ENCODE data around the gene HBM.
"Not testable (repeated sequence)": the region's sequence is repeated elsewhere in the genome, so short reads cannot be mapped to it uniquely, and the experiment has no call there.

HBM gene

DNA sequence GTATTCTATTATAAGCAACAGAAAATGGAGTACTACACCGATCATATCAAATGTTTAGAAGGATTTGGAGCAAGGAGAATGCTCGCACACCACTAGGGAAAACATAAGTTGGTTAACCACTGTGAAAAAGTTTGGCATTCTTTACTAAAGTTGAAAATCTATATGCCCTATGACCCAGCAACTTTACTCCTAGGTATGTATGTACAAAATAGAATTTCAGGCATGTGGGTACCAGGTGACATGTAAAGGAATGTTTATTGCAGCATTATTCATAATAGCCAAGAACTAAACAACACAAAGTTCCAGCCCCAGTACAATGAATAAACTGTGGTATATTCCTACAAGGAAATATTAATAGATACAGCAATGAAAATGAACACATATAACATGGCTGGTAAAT, 19.1 kb upstream of the HBM start:
- DNase-seq (ENCODE audit: low spot score), result no peak

DNA sequence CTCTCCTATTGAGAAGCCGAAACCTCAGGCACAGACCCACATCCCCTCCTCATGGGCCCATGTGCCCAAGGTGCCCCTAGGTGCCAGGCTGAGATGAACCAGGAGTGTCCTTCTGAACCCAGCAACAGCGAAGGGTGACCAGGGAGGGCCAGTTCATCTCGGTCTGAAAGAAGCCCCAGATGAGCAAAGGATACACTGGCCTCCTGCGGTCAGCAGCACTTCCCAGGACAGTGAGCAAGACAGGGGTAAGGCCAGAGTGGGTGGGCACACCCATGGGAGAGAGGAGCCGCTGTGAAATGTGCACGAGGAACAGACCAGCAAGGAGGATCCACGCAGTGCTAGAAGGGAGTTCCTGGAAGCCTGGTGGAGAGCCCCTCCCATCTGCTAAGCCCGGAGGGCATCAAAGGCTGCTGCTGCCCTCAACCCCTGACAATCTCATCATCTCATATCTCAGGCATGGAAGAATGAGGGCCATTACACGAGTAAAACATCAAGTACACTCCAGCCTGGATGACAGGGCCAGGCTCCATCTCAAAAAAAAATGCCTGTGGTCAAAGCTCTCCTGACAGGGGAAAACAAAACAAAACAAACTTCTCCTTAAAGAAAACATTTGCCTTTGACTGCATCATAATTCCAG, 16.6 kb upstream of the HBM start:
- no peak for DNase-seq (ENCODE audit: low spot score)

DNA sequence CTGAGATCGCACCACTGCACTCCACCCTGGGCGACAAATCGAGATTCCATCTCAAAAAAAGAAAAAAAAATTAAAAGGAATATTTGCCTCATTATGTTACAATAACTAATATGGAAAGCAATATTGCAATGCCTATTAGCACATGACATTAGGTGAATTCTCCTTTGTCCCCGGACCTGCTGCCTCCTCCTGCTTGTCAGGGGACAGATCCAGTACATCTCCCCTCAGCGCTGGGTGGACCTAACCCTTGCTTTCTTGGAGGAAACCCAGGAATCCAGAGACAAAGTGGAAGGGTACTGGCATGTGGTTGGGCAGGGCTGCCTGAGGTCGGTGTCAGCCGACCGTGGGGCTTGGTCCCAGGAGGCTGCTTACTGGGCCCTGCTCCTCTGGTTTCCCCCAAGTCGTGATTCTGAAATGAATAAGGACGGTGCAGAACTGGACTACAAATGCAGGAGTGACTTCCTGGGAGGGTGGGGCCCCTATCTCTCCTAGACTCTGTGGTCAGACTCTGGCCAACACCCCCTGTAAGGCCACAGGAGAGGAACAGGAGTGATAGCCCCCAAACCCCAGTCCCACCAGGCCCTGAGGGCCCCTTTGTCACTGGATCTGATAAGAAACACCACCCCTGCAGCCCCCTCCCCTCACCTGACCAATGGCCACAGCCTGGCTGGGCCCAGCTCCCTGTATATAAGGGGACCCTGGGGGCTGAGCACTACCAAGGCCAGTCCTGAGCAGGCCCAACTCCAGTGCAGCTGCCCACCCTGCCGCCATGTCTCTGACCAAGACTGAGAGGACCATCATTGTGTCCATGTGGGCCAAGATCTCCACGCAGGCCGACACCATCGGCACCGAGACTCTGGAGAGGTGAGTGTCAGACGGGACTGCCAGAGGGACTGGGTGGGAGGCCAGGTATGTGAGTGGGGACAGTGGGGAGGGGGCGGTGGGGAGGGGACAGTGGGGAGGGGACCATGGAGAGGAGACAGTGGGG, 13.3 kb upstream of the HBM start, which contains the start of gene HBZ:
TSS of gene HBZ (plus strand) at position 504 of the 988 bp plus-strand sequence. CDS start at position 770, 266 bp downstream.
- DNase-seq (ENCODE audit: low spot score), result no peak

DNA sequence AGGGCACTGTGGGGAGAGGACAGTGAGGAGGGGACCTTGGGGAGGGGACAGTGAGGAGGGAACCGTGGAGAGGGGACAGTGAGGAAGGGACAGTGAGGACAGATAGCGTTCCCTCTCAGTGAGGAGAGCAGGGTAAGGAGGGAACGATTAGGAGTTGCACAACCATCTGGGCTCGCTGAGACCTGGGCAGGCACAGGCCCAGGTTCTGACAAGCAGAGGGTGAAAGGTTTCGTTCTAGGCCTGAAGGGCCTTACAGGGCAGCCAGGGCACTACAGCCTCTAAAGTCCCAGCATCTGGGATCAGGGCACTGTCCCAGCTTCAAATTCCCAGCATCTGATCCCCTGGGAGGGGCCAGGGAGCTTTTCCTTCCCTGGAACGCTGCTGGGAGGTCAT, 12.7 kb upstream of the HBM start:
- DNase-seq (ENCODE audit: low spot score), result not testable (repeated sequence)

DNA sequence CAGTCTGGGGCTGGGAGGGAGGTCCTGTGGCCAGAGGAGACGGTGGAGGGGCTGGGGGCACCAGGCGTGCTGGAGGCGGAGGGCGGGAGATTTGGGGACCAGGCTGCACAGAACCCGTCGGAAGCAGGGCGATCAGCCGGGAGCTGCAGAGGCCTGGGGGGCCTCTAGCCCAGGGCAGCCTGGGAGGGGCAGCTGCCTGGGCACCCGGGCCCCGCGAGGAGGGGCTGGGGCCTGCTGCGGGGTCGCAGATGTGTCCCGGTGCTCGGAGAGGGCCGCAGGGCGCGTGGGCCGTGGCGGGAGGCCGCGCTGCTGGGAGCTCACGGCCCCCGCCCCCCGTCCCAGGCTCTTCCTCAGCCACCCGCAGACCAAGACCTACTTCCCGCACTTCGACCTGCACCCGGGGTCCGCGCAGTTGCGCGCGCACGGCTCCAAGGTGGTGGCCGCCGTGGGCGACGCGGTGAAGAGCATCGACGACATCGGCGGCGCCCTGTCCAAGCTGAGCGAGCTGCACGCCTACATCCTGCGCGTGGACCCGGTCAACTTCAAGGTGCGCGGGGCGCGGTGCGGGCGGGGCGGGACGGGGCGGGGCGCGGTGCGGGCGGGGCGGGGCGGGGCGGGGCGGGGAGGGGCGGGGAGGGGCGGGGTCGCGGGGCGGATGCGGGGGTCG, 12.1 kb upstream of the HBM start:
- not testable (repeated sequence) for DNase-seq (ENCODE audit: low spot score)

DNA sequence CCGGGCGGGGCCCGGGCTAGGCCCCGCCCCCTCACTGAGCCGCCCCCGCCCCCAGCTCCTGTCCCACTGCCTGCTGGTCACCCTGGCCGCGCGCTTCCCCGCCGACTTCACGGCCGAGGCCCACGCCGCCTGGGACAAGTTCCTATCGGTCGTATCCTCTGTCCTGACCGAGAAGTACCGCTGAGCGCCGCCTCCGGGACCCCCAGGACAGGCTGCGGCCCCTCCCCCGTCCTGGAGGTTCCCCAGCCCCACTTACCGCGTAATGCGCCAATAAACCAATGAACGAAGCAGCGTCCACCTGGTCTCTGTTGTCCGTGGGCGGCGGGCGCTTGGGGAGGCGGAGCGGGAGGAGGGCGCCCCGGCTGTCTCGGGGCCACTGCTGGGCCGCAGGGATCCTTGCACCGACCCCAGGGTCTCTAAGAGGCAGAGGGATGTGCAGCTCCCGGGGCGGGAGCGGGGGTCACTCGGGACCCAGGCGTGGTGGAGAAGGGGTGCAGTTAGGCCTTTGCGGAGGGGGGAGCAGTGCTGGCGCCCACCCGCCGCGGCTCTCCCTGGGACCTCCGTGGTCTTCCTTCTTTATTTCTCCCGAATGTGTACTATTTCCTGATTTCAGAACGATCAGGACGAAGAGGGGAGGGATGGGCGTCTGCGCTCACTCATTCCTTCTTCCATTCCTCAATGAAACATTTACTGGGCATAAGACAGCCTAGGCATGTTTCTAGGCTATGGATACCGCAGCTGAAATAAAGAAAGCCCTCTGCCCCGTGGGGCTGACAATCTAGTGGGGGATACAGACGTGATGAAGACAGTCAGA, 11.4 kb upstream of the HBM start:
- DNase-seq (ENCODE audit: low spot score), result no peak

DNA sequence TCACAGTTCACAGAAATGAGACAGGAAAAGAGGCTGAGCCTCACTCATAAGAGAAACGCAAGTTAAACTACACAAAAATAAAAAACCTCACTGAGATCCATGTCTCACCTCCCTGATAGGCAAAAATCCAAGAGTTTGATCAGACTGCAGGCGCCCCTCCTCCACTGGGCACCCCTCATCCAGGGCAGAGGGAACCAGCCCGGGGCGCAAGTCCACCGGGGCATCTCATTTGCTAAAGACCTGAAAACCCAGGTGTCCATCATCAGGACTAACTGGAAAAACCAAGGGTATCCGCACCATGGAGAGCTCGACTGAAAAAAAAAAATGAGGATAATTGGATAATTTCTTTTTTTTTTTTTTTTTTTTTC, 10.8 kb upstream of the HBM start:
- DNase-seq (ENCODE audit: low spot score), result no peak

DNA sequence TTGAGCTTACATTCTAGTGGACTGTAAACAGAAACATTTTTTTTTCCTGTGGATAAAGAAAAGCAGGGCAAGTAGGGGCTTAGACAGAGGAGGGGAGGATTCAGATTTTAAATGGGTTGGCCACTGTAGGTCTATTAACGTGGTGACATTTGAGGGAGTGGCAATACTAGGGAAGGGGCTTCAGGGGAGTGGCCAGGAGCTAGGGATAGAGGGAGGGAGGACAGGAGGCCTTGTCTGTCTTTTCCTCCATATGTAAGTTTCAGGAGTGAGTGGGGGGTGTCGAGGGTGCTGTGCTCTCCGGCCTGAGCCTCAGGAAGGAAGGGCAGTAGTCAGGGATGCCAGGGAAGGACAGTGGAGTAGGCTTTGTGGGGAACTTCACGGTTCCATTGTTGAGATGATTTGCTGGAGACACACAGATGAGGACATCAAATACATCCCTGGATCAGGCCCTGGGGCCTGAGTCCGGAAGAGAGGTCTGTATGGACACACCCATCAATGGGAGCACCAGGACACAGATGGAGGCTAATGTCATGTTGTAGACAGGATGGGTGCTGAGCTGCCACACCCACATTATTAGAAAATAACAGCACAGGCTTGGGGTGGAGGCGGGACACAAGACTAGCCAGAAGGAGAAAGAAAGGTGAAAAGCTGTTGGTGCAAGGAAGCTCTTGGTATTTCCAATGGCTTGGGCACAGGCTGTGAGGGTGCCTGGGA, 6.5 kb upstream of the HBM start:
- no peak for DNase-seq (ENCODE audit: low spot score)

DNA sequence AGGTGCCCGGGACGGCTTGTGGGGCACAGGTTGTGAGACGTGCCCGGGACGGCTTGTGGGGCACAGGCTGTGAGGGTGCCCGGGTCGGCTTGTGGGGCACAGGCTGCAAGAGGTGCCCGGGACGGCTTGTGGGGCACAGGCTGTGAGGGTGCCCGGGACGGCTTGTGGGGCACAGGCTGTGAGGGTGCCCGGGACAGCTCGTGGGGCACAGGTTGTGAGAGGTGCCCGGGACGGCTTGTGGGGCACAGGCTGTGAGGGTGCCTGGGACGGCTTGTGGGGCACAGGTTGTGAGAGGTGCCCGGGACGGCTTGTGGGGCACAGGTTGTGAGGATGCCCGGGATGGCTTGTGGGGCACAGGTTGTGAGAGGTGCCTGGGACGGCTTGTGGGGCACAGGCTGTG, 5.5 kb upstream of the HBM start:
- DNase-seq (ENCODE audit: low spot score), result not testable (repeated sequence)

DNA sequence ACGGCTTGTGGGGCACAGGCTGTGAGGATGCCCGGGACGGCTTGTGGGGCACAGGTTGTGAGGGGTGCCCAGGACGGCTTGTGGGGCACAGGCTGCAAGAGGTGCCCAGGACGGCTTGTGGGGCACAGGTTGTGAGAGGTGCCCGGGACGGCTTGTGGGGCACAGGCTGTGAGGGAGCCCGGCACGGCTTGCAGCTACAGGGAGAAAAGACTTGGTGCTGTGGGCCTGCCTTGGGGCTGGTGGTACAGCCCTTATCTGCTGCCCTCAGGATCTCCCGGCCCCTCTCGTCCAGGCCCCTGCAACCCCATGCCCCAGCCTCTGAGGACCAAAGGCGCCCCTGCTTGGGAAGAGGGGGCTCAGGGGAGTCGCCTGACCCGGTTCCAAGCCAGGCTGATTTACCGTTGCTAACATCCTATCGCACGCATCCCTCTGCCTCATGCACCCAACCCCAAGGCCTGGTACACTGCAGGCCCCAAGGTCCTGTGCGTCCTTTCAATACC, 5.0 kb upstream of the HBM start:
- DNase-seq (ENCODE audit: low spot score), result no peak

DNA sequence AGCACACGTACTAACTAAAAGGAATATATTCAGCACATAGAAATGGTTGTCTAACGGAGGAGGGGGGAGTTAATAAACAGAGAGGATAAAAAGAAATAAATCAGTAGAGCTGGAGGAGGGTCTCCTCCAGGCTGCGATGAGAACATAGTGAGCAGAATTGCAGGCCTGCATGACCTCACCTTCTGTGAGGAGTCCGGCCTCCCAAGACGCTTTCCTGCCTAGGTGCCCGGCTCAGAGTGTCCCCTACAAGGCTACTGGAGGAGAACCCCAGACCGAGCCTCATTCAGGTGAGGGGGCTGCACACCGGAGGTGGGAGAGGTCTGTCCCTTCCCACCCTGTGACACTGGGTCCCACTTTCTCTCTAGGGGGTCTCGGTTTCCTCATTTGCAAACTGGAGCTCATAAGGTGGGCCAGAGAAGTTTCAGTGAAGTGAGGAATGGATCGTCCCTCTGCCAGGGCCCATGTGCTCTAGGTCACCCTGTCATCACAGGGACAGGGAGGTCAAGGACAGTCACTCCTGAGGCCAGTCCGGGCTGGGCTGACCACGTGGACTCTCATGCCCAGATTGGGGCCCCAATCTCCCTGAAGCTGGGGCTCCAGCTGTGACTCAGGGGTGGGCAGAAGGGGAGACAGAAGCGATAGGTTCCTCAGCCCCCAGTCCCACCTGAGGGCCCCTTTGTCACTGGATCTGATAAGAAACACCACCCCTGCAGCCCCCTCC, 3.3 kb upstream of the HBM start:
- DNase-seq (ENCODE audit: low spot score), result no peak

DNA sequence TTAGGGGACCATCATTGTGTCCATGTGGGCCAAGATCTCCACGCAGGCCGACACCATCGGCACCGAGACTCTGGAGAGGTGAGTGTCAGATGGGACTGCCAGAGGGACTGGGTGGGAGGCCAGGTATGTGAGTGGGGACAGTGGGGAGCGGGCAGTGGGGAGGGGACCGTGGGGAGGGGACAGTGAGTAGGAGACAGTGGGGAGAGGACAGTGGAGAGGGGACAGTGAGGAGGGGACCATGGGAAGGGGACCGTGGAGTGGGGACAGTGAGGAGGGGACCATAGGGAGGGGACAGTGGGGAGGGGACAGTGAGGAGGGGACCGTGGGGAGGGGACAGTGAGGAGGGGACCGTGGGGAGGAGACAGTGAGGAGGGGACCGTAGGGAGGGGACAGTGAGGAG, 2.6 kb upstream of the HBM start:
- not testable (repeated sequence) for DNase-seq (ENCODE audit: low spot score)

DNA sequence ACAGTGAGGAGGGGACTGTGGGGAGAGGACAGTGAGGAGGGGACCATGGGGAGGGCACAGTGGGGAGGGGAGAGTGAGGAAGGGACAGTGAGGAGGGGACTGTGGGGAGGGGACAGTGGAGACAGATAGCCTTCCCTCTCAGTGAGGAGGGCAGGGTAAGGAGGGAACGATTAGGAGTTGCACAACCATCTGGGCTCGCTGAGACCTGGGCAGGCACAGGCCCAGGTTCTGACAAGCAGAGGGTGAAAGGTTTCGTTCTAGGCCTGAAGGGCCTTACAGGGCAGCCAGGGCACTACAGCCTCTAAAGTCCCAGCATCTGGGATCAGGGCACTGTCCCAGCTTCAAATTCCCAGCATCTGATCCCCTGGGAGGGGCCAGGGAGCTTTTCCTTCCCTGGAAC, 2.1 kb upstream of the HBM start:
- DNase-seq (ENCODE audit: low spot score), result not testable (repeated sequence)

DNA sequence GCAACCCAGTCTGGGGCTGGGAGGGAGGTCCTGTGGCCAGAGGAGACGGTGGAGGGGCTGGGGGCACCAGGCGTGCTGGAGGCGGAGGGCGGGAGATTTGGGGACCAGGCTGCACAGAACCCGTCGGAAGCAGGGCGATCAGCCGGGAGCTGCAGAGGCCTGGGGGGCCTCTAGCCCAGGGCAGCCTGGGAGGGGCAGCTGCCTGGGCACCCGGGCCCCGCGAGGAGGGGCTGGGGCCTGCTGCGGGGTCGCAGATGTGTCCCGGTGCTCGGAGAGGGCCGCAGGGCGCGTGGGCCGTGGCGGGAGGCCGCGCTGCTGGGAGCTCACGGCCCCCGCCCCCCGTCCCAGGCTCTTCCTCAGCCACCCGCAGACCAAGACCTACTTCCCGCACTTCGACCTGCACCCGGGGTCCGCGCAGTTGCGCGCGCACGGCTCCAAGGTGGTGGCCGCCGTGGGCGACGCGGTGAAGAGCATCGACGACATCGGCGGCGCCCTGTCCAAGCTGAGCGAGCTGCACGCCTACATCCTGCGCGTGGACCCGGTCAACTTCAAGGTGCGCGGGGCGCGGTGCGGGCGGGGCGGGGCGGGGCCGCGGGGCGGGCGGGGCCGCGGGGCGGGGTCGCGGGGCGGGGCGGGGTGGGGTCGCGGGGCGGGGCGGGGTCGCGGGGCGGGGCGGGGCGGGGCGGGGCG, 1.5 kb upstream of the HBM start:
- DNase-seq (ENCODE audit: low spot score), result not testable (repeated sequence)

DNA sequence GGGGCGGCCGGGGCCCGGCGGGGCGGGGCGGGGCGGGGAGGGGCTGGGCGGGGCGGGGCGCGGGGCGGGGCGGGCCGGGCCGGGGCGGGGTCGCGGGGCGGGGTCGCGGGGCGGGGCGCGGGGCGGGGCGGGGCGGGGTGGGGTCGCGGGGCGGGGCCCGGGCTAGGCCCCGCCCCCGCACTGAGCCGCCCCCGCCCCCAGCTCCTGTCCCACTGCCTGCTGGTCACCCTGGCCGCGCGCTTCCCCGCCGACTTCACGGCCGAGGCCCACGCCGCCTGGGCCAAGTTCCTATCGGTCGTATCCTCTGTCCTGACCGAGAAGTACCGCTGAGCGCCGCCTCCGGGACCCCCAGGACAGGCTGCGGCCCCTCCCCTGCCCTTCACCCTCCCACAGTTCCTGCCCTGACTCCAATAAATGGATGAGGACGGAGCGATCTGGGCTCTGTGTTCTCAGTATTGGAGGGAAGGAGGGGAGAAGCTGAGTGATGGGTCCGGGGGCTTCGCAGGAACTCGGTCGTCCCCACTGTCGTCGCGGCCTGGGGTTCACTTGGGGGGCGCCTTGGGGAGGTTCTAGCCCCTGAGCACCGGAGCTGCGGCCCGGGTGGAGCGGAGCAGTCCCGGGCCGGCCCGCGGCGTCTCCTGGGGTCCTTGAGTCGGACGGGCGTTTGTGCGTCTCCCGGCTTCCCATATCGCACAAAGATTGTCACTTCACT, 795 bp upstream of the HBM start:
- DNase-seq (ENCODE audit: low spot score), result no peak

DNA sequence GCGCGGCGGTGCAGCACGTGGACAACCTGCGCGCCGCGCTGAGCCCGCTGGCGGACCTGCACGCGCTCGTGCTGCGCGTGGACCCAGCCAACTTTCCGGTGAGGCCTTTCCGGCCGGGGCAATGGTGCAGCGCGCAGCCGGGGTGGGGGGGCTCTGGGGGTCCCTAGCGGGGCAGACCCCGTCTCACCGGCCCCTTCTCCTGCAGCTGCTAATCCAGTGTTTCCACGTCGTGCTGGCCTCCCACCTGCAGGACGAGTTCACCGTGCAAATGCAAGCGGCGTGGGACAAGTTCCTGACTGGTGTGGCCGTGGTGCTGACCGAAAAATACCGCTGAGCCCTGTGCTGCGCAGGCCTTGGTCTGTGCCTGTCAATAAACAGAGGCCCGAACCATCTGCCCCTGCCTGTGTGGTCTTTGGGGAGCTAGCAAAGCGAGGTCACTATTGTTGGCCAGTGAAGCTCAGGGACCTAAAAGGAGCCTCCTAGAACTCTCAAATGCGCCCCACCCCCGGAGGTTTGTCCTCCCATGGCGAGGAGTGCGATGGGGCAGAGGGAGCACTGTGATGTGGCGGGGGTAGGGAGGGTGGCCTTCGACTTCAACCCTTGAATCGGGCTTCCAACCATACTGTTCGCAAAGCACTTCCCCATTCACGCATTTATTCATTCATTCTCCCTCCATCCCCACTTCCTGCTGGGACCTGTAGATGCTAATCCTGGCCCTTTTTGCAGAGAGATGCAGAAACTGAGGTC, 770 bp downstream of the HBM start:
- no peak for DNase-seq (ENCODE audit: low spot score)

DNA sequence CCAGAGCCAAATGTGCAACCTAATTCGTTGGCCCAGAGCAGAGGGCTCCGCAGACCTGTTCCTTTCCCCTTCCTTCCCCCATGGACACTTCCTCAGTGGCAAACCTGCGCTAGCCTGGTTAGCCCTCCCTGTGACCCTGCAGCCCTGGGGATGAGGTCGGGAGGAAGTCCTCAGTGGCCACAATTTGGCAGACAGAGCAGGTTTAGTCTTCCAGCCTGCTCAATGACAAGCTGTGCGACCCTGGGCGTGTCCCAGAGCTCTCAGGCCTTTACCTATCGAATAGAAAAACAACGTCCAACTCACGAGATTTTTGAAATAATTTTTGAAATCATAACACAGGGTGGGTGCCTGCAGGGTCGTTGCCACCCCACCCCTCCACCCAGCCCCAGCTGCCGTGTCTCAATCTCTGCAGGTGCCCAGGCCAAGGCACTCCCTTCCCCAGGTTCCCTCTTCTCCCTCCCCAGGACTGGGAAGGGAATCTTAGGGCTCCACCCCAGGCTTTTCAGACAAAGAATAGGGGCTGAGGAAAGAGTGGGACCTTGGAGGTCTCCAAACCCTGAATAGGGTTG, 1.4 kb downstream of the HBM start:
- no peak for DNase-seq (ENCODE audit: low spot score)

DNA sequence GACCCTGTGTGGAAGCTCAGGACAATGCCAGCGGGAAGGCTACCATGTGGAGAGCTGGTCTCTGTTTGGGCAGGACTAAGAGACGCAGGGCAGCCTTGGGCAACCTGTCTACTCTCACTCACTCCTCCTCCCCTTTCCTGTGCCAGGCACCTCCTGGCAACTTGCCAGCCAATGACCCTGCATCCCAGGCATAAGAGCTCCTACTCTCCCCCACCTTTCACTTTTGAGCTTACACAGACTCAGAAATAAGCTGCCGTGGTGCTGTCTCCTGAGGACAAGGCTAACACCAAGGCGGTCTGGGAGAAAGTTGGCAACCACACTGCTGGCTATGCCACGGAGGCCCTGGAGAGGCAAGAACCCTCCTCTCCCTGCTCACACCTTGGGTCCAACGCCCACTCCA, 2.6 kb downstream of the HBM start:
- DNase-seq (ENCODE audit: low spot score), result no peak
